H9 (cell line): ENCODE measurements around the gene MGLL. TPM values are rescaled to one million over a fixed set of nuclear protein-coding genes. Genes with fewer than 3 reads are reported as not detected.

Source experiments
- DNase-seq: peaks from one replicate; pipeline ENCODE4 v3.0.0-alpha.2; 2017
- H2AFZ ChIP-seq: one replicate; pipeline ENCODE4 v1.6.1; 2013; ENCODE audit warnings: mild to moderate bottlenecking, low read length, control low read depth, moderate library complexity
- H2AK5ac ChIP-seq: 2 replicates; pipeline ENCODE4 v1.6.1; 2013; ENCODE audit warnings: low read length, control low read depth, mixed read lengths; ENCODE audit not compliant: insufficient read length
- H2BK120ac ChIP-seq: one replicate; pipeline ENCODE4 v1.6.1; 2013; ENCODE audit warnings: low read depth, mild to moderate bottlenecking, low read length, control low read depth, inconsistent platforms; ENCODE audit not compliant: poor library complexity, severe bottlenecking
- H2BK12ac ChIP-seq: 2 replicates; pipeline ENCODE4 v1.6.1; 2013; ENCODE audit warnings: low read length, control low read depth, mixed read lengths, low read depth; ENCODE audit not compliant: insufficient read length
- H2BK15ac ChIP-seq: 2 replicates; pipeline ENCODE4 v1.6.1; 2013; ENCODE audit warnings: low read depth, low read length, control low read depth
- H2BK20ac ChIP-seq: one replicate; pipeline ENCODE4 v1.6.1; 2013; ENCODE audit warnings: low read depth, mild to moderate bottlenecking, low read length, control low read depth, inconsistent platforms; ENCODE audit not compliant: poor library complexity, severe bottlenecking
- H2BK5ac ChIP-seq: 2 replicates; pipeline ENCODE4 v1.6.1; 2013; ENCODE audit warnings: low read length, control low read depth, mixed read lengths; ENCODE audit not compliant: insufficient read length
- H3K14ac ChIP-seq: 2 replicates; pipeline ENCODE4 v1.6.1; 2013; ENCODE audit warnings: low read length, control low read depth; ENCODE audit not compliant: insufficient read depth
- H3K18ac ChIP-seq: 2 replicates; pipeline ENCODE4 v1.6.1; 2013; ENCODE audit warnings: low read depth, mild to moderate bottlenecking, mixed read lengths, low read length, control low read depth; ENCODE audit not compliant: insufficient read length
- H3K23ac ChIP-seq: 2 replicates; pipeline ENCODE4 v1.6.1; 2013; ENCODE audit warnings: low read length, control low read depth, mixed read lengths, low read depth; ENCODE audit not compliant: insufficient read length
- H3K23me2 ChIP-seq: 2 replicates; pipeline ENCODE4 v1.6.1; 2013; ENCODE audit warnings: low read depth, mild to moderate bottlenecking, mixed read lengths, low read length, control low read depth; ENCODE audit not compliant: insufficient read length, poor library complexity, severe bottlenecking
- H3K27ac ChIP-seq: 2 replicates; pipeline ENCODE4 v1.5.1; 2013; ENCODE audit warnings: low read length, control low read depth, mixed read lengths, low read depth; ENCODE audit not compliant: insufficient read length
- H3K27me3 ChIP-seq: 2 replicates; pipeline ENCODE4 v1.6.1; 2013; ENCODE audit warnings: low read length, control low read depth, inconsistent platforms; ENCODE audit not compliant: insufficient read depth
- H3K4ac ChIP-seq: 2 replicates; pipeline ENCODE4 v1.6.1; 2013; ENCODE audit warnings: low read depth, mild to moderate bottlenecking, control low read depth, inconsistent platforms, low read length, moderate library complexity
- H3K4me1 ChIP-seq: 2 replicates; pipeline ENCODE4 v1.6.1; 2013; ENCODE audit warnings: low read length, control low read depth, inconsistent platforms; ENCODE audit not compliant: insufficient read depth
- H3K4me2 ChIP-seq: 2 replicates; pipeline ENCODE4 v1.6.1; 2013; ENCODE audit warnings: low read length, control low read depth, mixed read lengths; ENCODE audit not compliant: insufficient read length, insufficient read depth
- H3K56ac ChIP-seq: 2 replicates; pipeline ENCODE4 v1.6.1; 2013; ENCODE audit warnings: low read depth, mild to moderate bottlenecking, mixed read lengths, low read length, control low read depth; ENCODE audit not compliant: insufficient read length
- H3K79me1 ChIP-seq: 2 replicates; pipeline ENCODE4 v1.6.1; 2013; ENCODE audit warnings: low read depth, mild to moderate bottlenecking, moderate library complexity, low read length, control low read depth, inconsistent platforms; ENCODE audit not compliant: insufficient read depth, poor library complexity, severe bottlenecking
- H3K79me2 ChIP-seq: 2 replicates; pipeline ENCODE4 v1.6.1; 2013; ENCODE audit warnings: low read length, control low read depth, inconsistent platforms; ENCODE audit not compliant: insufficient read depth
- H3K9ac ChIP-seq: 2 replicates; pipeline ENCODE4 v1.6.1; 2013; ENCODE audit warnings: low read length, control low read depth, mixed read lengths; ENCODE audit not compliant: insufficient read length; ENCODE audit errors: extremely low read depth
- H3K9me3 ChIP-seq: one replicate; pipeline ENCODE4 v1.6.1; 2013; ENCODE audit warnings: low read depth, low read length, inconsistent platforms; ENCODE audit not compliant: control insufficient read depth
- H3T11ph ChIP-seq: one replicate; pipeline ENCODE4 v1.6.1; 2013; ENCODE audit warnings: mild to moderate bottlenecking, low read length, control low read depth, inconsistent platforms
- H4K20me1 ChIP-seq: one replicate; pipeline ENCODE4 v1.6.1; 2013; ENCODE audit not compliant: control insufficient read depth, insufficient read length, insufficient read depth
- H4K5ac ChIP-seq: 2 replicates; pipeline ENCODE4 v1.6.1; 2013; ENCODE audit warnings: low read depth, mild to moderate bottlenecking, mixed read lengths, low read length, control low read depth; ENCODE audit not compliant: insufficient read length
- H4K8ac ChIP-seq: replicated peaks from 2 replicates; pipeline ENCODE4 v1.6.1; 2013; ENCODE audit warnings: low read length, control low read depth, mixed read lengths, low read depth; ENCODE audit not compliant: insufficient read length
- H4K91ac ChIP-seq: 2 replicates; pipeline ENCODE4 v1.6.1; 2013; ENCODE audit warnings: low read depth, mild to moderate bottlenecking, moderate library complexity, mixed read lengths, low read length, control low read depth; ENCODE audit not compliant: insufficient read length
- H3K27ac Mint-ChIP-seq, 3 experiments: 2 replicates in 2 of 3; 3 replicates in 1 of 3; pipeline ENCODE4 v1.8.0; 2020 to 2021; ENCODE audit warnings: mixed read lengths in 3 of 3, mild to moderate bottlenecking in 1 of 3, moderate library complexity in 1 of 3
- H3K27me3 Mint-ChIP-seq: 2 replicates; pipeline ENCODE4 v1.8.0; 2021; ENCODE audit warnings: low read depth, mild to moderate bottlenecking, moderate library complexity, mixed read lengths
- H3K36me3 Mint-ChIP-seq, 3 experiments: 2 replicates in 2 of 3; 3 replicates in 1 of 3; pipeline ENCODE4 v1.8.0; 2020 to 2021; ENCODE audit warnings: low read depth in 3 of 3, mixed read lengths in 3 of 3; ENCODE audit not compliant: insufficient read depth in 1 of 3
- H3K4me1 Mint-ChIP-seq, 2 experiments: 2 replicates each; pipeline ENCODE4 v1.8.0; 2020; ENCODE audit warnings: mixed read lengths in 2 of 2
- H3K4me3 Mint-ChIP-seq, 2 experiments: 2 replicates in 1 of 2; 3 replicates in 1 of 2; pipeline ENCODE4 v1.8.0; 2020 to 2021; ENCODE audit warnings: mild to moderate bottlenecking in 2 of 2, mixed read lengths in 2 of 2, moderate library complexity in 1 of 2
- H3K9me3 Mint-ChIP-seq, 2 experiments: 2 replicates in 1 of 2; 3 replicates in 1 of 2; pipeline ENCODE4 v1.8.0; 2020; ENCODE audit warnings: mild to moderate bottlenecking in 2 of 2, mixed read lengths in 2 of 2, moderate library complexity in 1 of 2
- WGBS: extraction: QIAGEN DNeasy Blood & Tissue Kit; methylation state at CpG from one replicate; pipeline ENCODE4 v1.1.7; 2013; ENCODE audit warnings: missing lambda C conversion rate, low lambda C conversion rate, mixed read lengths; ENCODE audit not compliant: insufficient read length; ENCODE audit errors: extremely low coverage; 5-methylcytosine and 5-hydroxymethylcytosine counted together
- total RNA-seq: library from RNA; stranded (reverse); gene quantifications from 2 replicates; pipeline ENCODE4 v1.2.1, GENCODE V29; 2021
- TF ChIP-seq, protein P1 (sequence below): fragments of 200-600 bp; sonication (generic); conservative IDR thresholded peaks from 3 replicates; pipeline ENCODE4 v1.8.0; 2021; ENCODE audit warnings: antibody characterized with exemption, mild to moderate bottlenecking

MGLL gene
- total RNA-seq, 1 experiment from 2014 or later, result 0.11 TPM

DNA sequence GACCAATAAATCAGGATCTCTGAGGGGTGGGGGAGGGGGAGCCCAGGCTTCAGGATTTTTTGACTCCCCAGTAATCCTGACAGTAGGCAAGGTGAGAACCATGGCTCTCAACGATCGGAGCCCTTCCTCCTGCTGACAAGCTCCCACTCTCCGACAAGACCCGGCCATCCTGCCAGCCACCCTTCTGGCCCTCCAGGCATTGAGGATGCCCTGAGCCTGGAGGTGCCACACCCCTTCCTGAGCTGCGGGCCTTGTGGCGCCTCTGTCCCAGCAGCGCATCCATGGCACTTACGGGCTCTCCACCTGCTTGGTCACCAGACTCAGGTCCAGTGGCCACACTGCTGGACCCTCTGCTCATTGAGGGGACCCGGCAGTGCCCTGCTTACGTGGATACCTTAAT, 46.0 kb downstream of the MGLL start:
- Mint-ChIP-seq H3K27ac (no peak overlapping the region), H3K4me1 (peaks cover 3 to 13% of the 10 kb centered on the region in 2 experiments; a peak in 3 of 4 replicates), H3K9me3 (peaks cover 0 to 11% of the 10 kb centered on the region in 2 experiments; a peak in 4 of 5 replicates), H3K27me3 (peaks cover under 1% of the 10 kb centered on the region), H3K36me3 (peaks cover 0 to 4% (median 3%) of the 10 kb centered on the region in 3 experiments; a peak in 2 of 7 replicates), H3K4me3 (no peak overlapping the region)
- no peaks in the 10 kb centered on the region for H3K79me2 ChIP-seq
- no peaks in the 10 kb centered on the region for H3K79me1 ChIP-seq
- H3K27ac ChIP-seq, result no peak overlapping the region
- H3K23me2 ChIP-seq, result no peaks in the 10 kb centered on the region
- no peak overlapping the region for H3T11ph ChIP-seq
- H4K20me1 ChIP-seq, result no peaks in the 10 kb centered on the region
- WGBS, result no CpG with 5 or more reads among the region's 10 CpGs
- no peak overlapping the region for H2BK20ac ChIP-seq
- no peak overlapping the region for H3K4me2 ChIP-seq
- H3K23ac ChIP-seq, result no peak overlapping the region
- H2BK15ac ChIP-seq, result no peak overlapping the region
- no peak overlapping the region for H2AFZ ChIP-seq
- H4K8ac ChIP-seq, result no peak overlapping the region
- no peak overlapping the region for H4K91ac ChIP-seq
- no peak overlapping the region for H3K18ac ChIP-seq
- H3K9ac ChIP-seq, result no peak overlapping the region
- no peak overlapping the region for H2BK120ac ChIP-seq
- no peak overlapping the region for H3K14ac ChIP-seq
- H4K5ac ChIP-seq, result no peak overlapping the region
- no peak overlapping the region for H2AK5ac ChIP-seq
- H3K4me1 ChIP-seq, result no peaks in the 10 kb centered on the region
- DNase-seq, result no peak
- no peaks in the 10 kb centered on the region for H3K27me3 ChIP-seq
- no peak overlapping the region for H2BK12ac ChIP-seq
- no peak overlapping the region for H3K56ac ChIP-seq
- H2BK5ac ChIP-seq, result no peak overlapping the region
- H3K9me3 ChIP-seq, result no peaks in the 10 kb centered on the region
- no peak overlapping the region for H3K4ac ChIP-seq
- TF ChIP-seq, protein P1, sequence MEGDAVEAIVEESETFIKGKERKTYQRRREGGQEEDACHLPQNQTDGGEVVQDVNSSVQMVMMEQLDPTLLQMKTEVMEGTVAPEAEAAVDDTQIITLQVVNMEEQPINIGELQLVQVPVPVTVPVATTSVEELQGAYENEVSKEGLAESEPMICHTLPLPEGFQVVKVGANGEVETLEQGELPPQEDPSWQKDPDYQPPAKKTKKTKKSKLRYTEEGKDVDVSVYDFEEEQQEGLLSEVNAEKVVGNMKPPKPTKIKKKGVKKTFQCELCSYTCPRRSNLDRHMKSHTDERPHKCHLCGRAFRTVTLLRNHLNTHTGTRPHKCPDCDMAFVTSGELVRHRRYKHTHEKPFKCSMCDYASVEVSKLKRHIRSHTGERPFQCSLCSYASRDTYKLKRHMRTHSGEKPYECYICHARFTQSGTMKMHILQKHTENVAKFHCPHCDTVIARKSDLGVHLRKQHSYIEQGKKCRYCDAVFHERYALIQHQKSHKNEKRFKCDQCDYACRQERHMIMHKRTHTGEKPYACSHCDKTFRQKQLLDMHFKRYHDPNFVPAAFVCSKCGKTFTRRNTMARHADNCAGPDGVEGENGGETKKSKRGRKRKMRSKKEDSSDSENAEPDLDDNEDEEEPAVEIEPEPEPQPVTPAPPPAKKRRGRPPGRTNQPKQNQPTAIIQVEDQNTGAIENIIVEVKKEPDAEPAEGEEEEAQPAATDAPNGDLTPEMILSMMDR, result no peak
